Measurements from ENCODE around the gene CRIP3.

CRIP3 gene

GRCh38 chr6:43277643-43278523 is 30.7 kb downstream of the CRIP3 start:
- DNase-seq (ENCODE audit: low read depth), result no peak

DNA sequence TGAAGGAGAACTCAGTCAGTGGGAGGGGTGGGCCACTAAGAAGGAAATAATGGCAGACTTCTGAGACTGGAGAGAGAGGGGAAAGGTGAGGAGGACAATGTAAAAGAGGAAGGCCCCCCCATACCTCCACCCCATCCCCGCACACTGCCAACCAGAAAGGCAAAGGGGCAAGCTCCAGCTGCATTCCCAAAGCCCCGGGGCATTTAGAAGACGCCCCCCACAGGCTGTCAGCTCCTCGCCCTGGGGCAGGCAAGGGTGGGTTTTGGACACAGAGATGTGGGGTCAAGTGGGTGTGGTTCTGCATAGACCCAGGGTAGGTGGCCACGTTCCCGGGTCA is 31.4 kb downstream of the CRIP3 start:
- no peak for DNase-seq (ENCODE audit: low read depth)
- TF ChIP-seq, protein P1, sequence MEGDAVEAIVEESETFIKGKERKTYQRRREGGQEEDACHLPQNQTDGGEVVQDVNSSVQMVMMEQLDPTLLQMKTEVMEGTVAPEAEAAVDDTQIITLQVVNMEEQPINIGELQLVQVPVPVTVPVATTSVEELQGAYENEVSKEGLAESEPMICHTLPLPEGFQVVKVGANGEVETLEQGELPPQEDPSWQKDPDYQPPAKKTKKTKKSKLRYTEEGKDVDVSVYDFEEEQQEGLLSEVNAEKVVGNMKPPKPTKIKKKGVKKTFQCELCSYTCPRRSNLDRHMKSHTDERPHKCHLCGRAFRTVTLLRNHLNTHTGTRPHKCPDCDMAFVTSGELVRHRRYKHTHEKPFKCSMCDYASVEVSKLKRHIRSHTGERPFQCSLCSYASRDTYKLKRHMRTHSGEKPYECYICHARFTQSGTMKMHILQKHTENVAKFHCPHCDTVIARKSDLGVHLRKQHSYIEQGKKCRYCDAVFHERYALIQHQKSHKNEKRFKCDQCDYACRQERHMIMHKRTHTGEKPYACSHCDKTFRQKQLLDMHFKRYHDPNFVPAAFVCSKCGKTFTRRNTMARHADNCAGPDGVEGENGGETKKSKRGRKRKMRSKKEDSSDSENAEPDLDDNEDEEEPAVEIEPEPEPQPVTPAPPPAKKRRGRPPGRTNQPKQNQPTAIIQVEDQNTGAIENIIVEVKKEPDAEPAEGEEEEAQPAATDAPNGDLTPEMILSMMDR (IDR thresholded peaks at IDR 0.05; ENCODE audit: low read length, missing control alignments), result no peak

More at GRCh38 chr6:43277643-43278523, 30.7 kb downstream of the CRIP3 start:
- H3K4me3 ChIP-seq (replicated peaks; ENCODE audit: low read depth, low read length), result no peak overlapping the region
- TF ChIP-seq, protein P1 (IDR thresholded peaks at IDR 0.05; ENCODE audit: low read length, missing control alignments), result no peak

DNA sequence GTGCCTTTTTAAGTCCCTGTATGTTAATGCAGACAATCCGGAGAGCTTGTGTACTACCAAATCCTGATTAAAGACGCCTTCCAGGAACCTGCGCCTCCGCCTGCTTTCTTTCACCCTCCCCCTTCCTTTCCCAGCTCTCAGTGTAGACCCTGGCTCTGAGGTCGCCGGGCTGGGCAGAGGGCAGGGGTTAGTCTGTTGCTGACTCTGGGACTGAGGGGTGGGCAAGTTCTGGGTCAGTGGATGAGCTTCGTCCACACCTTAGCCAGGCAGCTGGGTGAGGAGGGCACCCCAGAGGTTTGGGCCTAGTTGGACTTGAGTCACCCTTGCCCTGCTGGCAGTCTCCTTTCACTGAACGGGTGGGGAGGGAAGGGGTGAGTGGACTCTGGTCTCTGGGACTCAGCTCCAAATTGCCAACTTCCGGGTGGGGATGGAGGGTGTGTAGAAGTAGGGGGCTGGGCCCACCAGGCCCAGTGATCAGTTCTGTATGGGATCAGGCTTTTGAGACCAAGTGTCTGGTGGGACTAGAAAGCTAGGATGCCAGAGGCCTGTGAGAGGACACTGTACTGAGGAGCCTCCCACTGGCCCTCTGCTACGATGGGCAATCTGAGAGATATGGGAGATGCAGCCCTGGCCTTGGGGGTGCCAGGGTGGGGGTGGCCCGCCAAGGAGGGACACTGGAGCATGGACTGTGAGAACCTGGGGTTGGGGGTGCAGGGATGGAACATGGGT is 31.9 kb downstream of the CRIP3 start:
- H3K4me3 ChIP-seq (replicated peaks; ENCODE audit: low read depth, low read length), result no peak overlapping the region
- TF ChIP-seq, protein P1 (IDR thresholded peaks at IDR 0.05; ENCODE audit: low read length, missing control alignments), result no peak
- no peak for DNase-seq (ENCODE audit: low read depth)

More for the DNA sequence above, 31.4 kb downstream of the CRIP3 start:
- H3K4me3 ChIP-seq (replicated peaks; ENCODE audit: low read depth, low read length), result no peak overlapping the region

GRCh38 chr6:43275801-43276576 is 32.6 kb downstream of the CRIP3 start:
- DNase-seq (ENCODE audit: low read depth), result no peak
- TF ChIP-seq, protein P1 (IDR thresholded peaks at IDR 0.05; ENCODE audit: low read length, missing control alignments), result no peak
- no peak overlapping the region for H3K4me3 ChIP-seq (replicated peaks; ENCODE audit: low read depth, low read length)

- peak overlapping the region; percentile 17 for H3K4me3 ChIP-seq (replicated peaks; ENCODE audit: low read depth, low read length)
- TF ChIP-seq, protein P1 (IDR thresholded peaks at IDR 0.05; ENCODE audit: low read length, missing control alignments), result no peak
- no peak for DNase-seq (ENCODE audit: low read depth)
These were observed 33.6 kb downstream of the CRIP3 start for GRCh38 chr6:43274916-43275597.
